H1 (cell line): ENCODE data around the gene GLS. TPM values are rescaled to one million over a fixed set of nuclear protein-coding genes. Genes with fewer than 3 reads are reported as not detected.

ENCODE experiments used
- CBX5 ChIP-seq: fragments of 300-800, 300-1000 bp; sonication (generic); IDR thresholded peaks from 2 replicates; pipeline ENCODE4 v1.7.1; 2016; ENCODE audit warnings: antibody characterized with exemption, low read length, low read depth
- E2F6 ChIP-seq: IDR thresholded peaks from 2 replicates; pipeline ENCODE4 v1.6.1; 2012; ENCODE audit warnings: inconsistent platforms
- EGR1 ChIP-seq: IDR thresholded peaks from 2 replicates; pipeline ENCODE4 v1.6.1; 2011; ENCODE audit warnings: low read depth, low read length, borderline replicate concordance
- EP300 ChIP-seq, 2 experiments: IDR thresholded peaks; 1 replicate in 1 of 2; 2 replicates in 1 of 2; pipeline ENCODE4 v1.6.1; 2011 to 2012; ENCODE audit warnings: low read depth in 2 of 2, low read length in 2 of 2, mild to moderate bottlenecking in 2 of 2, borderline replicate concordance in 1 of 2, inconsistent platforms in 1 of 2, moderate library complexity in 1 of 2
- GTF2F1 ChIP-seq: IDR thresholded peaks from 2 replicates; pipeline ENCODE4 v1.6.1; 2012; ENCODE audit warnings: low read depth, low read length, improper control_type of control experiment, borderline replicate concordance
- RFX5 ChIP-seq: IDR thresholded peaks from 2 replicates; pipeline ENCODE4 v1.6.1; 2011; ENCODE audit warnings: low read depth, low read length, improper control_type of control experiment, borderline replicate concordance
- SIX5 ChIP-seq: IDR thresholded peaks from 2 replicates; pipeline ENCODE4 v1.6.1; 2011; ENCODE audit warnings: mild to moderate bottlenecking, low read depth, low read length
- polyA plus RNA-seq, 7 experiments: library from polyadenylated mRNA; depleted of rRNA in 3 of 7; stranded (reverse) in 5 of 7; unstranded in 2 of 7; fragments of >200 nt in 5 of 7; fragments of 200-250 nt in 2 of 7; gene quantifications; 1 replicate in 5 of 7; 2 replicates in 1 of 7; 4 replicates in 1 of 7; pipeline versions ENCODE4 v1.2.1 to v1.2.3, GENCODE V29; 2011 to 2013; ENCODE audit warnings: missing spikeins in 2 of 7, mixed read lengths in 2 of 7
- total RNA-seq: library from RNA; stranded (reverse); fragmentation: NEBNext Ultra II Directional; extraction: Animal tissue kit (Norgen Biotek cat#: 25700); gene quantifications from 2 replicates; pipeline ENCODE4 v1.2.1, GENCODE V29; 2021

GLS gene
- total and polyA plus RNA-seq, 2 of the 8 experiments (the other 6 are each of a cell fraction or from before 2014, with no cell fraction given) = 15.7 to 89.8 TPM

GRCh38 chr2:190961918-190962487 is 81.4 kb downstream of the GLS start (continued):
- no peak for TF ChIP-seq GTF2F1
- TF ChIP-seq EP300 (IDR thresholded peaks at IDR 0.05; ENCODE audit: borderline replicate concordance in 1 of 2, low read depth in 2 of 2, low read length in 2 of 2) = no peak
- TF ChIP-seq SIX5 = no peak
- no peak for TF ChIP-seq RFX5
- no peak for TF ChIP-seq EGR1
- TF ChIP-seq CBX5 = no peak
- no peak for TF ChIP-seq E2F6
